ENCODE data around the gene PCDHGC3.

DNA sequence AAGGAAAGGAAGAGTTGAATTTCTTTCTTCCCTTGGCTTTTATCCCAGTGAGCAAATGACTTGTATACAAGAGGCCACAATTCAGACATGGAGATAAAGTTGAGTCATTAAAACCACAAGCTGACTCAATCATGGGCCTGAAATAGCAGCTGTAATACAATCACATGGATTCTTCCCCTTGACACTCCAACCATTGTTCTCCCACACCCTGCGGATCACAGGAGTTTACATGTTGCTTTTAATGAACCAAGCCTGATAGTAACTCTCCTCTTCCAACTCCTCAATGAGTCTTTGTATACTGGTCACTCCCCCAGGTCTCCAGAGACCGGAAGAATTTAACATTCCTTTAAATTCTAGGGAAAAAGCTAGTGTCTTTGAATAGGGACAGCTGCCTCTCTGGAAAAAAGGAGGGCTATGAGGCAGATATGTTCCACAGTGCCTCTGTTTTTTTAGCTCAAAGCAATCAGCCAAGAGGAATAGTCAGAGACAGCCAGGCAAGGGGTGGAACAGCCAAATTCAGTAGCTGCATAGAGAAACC is 45.5 kb downstream of the PCDHGC3 start:
- TF ChIP-seq, protein P1, sequence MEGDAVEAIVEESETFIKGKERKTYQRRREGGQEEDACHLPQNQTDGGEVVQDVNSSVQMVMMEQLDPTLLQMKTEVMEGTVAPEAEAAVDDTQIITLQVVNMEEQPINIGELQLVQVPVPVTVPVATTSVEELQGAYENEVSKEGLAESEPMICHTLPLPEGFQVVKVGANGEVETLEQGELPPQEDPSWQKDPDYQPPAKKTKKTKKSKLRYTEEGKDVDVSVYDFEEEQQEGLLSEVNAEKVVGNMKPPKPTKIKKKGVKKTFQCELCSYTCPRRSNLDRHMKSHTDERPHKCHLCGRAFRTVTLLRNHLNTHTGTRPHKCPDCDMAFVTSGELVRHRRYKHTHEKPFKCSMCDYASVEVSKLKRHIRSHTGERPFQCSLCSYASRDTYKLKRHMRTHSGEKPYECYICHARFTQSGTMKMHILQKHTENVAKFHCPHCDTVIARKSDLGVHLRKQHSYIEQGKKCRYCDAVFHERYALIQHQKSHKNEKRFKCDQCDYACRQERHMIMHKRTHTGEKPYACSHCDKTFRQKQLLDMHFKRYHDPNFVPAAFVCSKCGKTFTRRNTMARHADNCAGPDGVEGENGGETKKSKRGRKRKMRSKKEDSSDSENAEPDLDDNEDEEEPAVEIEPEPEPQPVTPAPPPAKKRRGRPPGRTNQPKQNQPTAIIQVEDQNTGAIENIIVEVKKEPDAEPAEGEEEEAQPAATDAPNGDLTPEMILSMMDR (IDR thresholded peaks at IDR 0.05; ENCODE audit: insufficient read depth, low read length, poor library complexity, severe bottlenecking) = no peak
- no peak for TF ChIP-seq EZH2phosphoT487 (conservative IDR thresholded peaks at IDR 0.05; ENCODE audit: low read length)
